LHCN-M2 (cell line): ENCODE measurements around the gene LTBR. TPM values are rescaled to one million over a fixed set of nuclear protein-coding genes. Genes with fewer than 3 reads are reported as not detected.

Experiments
- DNase-seq: peaks from one replicate; pipeline ENCODE4 v3.0.0-alpha.2; 2012; ENCODE audit warnings: low read depth
- total RNA-seq: library from RNA; depleted of rRNA; stranded (reverse); fragments of >200 nt; gene quantifications from 2 replicates; pipeline ENCODE4 v1.2.3, GENCODE V29; 2014

LTBR gene
- total RNA-seq, 1 experiment from 2014 or later = 152 TPM

- DNase-seq = no peak
These were observed 15.7 kb upstream of the LTBR start for GRCh38 chr12:6367969-6368892.

DNA sequence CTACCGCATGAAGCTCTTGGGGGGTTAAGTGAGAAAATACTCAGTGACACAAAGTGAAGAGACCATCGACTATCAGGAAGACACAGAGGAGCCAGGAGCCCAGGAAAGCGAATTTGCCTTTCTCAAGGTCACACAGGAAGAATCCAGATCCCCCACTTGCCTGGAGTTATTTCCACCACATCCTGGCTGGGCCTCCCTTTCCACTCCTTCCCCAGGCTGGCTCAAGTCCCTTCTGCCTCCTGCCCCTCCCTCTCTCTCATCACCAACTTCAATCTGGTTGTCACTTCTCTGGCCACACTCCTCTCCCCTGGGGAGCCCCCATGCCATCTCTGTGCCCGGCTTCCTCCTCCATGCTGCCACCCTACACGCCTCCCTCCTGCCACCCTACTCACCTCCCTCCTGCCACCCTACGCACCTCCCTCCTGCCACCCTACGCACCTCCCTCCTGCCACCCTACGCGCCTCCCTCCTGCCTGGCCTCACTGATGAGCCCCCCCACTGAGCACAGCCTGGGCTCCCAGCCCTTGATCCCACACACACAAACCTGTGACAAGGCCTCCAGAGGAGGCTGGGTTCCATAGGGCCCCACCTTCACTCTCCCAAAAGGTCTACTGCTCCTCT lies 14.9 kb upstream of the LTBR start:
- DNase-seq = no peak

DNA sequence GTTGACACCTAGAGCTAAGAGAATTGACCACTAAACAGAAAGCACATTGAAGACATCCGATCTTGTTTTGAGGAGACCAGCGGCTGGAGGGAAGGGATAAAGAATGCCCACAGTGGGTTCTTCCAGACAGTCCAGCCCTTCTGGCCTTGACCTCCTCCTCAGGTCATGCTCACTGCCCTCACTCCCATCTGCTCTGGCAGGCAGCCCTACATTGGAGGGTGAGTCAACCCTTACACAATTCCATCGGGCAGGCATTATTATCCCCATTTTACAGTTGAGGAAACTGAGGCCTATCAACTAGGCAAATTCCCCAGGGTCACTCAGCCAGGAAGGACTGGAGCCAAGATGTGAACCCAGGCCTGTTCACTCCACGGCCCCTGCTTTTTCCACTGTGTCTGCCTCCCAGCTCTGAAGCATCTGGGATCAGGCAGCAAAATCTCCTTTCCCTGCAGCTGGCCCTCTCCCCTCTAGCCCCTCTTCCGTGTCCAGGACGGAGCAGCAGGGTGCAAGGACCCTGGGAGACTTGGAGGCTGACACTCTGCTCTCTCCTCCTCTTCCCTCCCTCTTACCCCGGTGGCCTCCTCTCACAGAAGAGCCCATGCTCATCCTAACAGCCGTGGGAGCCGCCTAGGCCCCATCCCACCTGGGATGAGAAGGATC lies 13.9 kb upstream of the LTBR start:
- DNase-seq = peak; percentile 48

DNA sequence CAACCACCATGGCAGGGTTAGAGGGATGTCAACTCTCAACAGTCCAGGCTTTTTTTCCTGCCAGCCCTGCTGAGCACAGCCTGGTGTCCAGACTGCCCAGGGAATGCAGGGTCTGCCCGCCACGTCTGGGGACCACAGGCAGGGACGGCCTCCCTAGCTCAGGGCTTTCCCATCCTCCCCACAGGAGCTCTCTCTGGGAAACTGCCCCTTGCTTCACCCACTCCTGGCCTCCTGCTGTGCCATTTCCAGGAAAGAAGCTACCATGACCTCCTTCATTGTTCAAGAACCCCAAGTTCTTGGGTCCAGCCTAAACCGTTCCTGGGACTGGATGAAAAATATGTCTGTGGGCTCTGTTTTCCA lies 13.4 kb upstream of the LTBR start:
- DNase-seq = no peak

GRCh38 chr12:6370994-6371754 lies 12.8 kb upstream of the LTBR start:
- DNase-seq = peak; percentile 39

GRCh38 chr12:6372403-6373003 lies 11.5 kb upstream of the LTBR start:
- DNase-seq = peak; percentile 94

DNA sequence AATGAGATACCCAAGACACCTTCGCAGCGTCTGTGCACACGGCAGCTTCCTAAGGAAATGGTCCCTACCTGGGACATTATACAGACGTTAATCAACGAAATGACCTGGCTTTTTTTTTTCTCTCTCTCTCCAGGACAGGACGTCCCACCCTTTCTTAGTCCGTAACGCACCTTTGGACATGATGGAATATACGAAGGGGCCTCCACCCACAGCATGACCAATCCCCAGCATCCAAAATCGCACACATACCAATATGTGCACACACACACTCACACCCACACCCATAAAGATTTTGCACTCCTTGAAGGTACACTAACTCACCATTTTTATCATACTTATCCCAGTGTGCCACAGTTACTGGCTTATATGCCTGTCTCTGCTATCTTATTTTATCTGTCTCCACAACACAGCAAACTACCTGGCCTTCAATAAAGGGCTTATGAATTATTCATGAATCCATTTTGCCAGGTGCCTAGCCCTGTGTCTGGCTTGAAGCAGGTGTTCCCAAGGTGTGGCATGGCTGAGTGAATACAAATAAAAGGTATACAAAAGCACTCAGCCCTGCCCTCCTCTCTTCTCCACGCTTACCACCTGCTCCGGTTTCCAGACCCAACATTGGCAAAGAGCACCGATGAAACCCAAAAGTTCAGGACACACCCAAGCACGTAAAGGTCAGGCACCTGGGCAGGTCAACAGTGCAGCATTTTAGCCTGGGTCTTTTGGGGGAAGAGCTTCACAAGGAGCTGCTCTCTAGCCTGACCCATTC lies 10.8 kb upstream of the LTBR start:
- no peak for DNase-seq

DNA sequence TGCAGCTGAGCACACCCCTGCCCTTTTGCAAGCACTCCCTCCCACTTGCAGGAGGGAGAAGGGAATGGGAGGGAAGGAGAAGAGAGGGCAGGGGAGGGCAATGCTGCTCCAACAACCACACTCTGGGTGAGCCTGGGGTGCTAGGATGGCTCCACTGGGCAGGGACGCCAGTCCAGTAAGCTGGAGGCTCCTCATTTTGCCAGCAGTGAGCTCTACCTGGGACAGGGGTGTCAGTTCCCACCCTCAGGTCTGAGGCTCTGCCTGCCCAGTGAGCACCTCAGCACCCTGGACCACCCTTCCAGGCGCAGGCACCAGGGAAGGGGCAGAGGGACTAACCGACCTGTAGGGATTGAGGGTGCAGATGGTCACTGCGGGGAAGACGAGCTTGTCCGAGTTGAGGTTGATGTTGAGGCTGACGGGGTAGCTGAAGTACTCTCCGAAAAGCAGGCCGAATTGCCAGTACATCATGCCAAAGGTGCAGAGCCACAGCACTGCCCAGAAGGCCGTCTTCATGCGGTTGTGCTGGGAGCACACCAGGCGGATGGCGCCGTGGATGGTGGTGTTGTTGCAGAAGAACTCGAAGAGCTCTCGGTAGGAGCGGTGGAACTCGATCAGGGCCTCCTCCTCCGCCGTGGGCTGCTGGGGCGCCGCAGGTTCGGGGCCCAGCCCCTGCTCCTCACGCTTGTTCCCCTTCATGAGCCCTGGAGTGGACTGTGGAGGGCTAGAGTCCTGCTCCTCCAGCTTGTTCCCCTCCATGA lies 9.8 kb upstream of the LTBR start:
- DNase-seq = no peak

GRCh38 chr12:6374786-6375160 lies 9.2 kb upstream of the LTBR start:
- no peak for DNase-seq

- no peak for DNase-seq
These were observed 8.5 kb upstream of the LTBR start, which contains the start of gene SCNN1A for GRCh38 chr12:6375269-6376078. Gene SCNN1A (minus strand): TSS chr12:6375563. CDS start chr12:6374783, 780 bp downstream.

DNA sequence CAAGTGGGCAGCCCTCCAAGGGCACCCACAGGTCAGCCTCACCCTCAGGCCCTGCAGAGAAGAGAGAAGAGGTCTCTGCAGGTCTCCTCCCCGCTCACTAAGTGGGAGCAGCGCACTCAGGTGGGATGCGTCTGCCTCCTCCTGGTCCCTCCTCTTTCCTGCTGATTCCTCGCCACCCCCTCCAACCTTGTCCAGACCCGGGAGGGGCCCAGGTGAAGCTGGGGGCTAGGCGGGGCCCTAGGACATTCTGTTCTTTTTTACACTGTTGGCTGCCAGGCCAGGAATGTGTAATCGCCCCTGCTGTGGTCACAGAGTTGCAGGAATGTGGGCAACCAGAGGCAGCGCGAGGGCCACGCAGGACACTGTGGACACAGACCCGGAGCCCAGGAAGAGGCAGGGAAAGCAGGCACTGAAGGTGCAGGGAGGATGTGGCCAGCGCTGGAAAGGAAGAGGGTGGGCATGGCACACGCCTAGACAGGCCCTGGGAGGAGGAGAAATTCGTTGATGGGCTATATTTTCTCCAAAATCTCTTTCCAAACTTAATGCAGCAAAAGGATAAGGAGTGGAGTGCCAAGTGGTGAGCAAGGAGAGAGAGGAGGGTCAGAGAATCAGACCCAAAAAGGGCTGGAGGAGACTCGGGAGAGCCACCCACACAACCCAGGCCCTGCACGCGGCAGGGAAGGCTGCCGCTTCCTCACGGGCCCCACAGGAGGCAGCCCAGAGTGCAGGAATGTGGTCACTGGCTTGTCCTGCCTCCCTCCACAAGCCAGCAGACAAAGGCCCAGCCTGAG lies 7.7 kb upstream of the LTBR start:
- DNase-seq = peak; percentile 84

- no peak for DNase-seq
These were observed 6.9 kb upstream of the LTBR start for GRCh38 chr12:6376870-6377666.

DNA sequence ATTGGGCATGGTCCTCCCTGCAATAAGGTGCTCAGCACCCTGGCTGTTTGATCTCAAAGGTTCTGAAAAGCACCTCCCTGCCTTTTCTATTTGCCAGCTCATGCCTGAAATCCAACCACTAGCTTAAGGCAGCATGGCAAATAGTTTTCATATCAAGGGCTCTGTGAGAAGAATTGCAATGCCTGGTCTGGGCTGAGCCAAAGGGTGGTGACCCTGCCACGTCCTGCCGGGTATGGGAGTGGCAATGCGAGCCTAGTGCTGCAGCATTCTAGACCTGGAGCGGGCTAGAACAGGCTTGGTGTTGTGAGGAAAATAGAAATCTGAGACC lies 6.3 kb upstream of the LTBR start:
- peak; percentile 76 for DNase-seq

DNA sequence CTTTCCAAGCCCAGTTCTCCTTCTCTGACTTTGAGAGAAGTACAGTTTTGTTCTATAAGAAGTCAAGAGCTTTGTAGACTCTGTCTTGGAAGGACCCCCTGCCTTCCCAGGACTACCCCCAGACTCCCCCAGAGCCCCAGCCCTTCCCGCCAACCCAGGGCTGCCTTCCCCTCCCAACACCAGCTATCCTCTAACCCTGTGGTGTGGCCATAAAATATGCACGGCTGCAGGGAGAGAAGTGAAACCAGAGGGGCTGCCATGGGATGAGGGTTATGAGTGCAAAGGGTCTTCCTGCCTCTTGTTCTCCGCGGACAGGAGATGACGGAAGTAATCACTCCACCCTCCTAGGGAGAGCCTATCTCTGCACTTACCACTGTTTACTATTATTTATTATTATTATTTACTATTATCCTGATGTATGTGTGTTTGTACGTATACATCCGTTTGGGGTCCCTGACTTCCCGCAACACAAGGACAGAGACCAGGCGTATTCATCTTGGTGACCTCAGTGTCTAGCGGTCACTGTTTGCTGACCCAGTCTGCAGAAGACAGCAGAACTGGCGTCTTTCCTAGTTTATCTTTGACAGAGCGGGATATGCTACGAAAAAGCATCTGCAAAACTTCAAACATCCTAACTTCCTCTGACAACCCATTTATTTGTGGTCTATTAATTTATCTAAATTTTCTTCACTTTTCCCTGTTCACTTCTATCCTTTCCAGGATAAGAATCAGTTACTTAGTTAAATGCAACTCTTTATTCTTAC lies 5.1 kb upstream of the LTBR start:
- no peak for DNase-seq

DNA sequence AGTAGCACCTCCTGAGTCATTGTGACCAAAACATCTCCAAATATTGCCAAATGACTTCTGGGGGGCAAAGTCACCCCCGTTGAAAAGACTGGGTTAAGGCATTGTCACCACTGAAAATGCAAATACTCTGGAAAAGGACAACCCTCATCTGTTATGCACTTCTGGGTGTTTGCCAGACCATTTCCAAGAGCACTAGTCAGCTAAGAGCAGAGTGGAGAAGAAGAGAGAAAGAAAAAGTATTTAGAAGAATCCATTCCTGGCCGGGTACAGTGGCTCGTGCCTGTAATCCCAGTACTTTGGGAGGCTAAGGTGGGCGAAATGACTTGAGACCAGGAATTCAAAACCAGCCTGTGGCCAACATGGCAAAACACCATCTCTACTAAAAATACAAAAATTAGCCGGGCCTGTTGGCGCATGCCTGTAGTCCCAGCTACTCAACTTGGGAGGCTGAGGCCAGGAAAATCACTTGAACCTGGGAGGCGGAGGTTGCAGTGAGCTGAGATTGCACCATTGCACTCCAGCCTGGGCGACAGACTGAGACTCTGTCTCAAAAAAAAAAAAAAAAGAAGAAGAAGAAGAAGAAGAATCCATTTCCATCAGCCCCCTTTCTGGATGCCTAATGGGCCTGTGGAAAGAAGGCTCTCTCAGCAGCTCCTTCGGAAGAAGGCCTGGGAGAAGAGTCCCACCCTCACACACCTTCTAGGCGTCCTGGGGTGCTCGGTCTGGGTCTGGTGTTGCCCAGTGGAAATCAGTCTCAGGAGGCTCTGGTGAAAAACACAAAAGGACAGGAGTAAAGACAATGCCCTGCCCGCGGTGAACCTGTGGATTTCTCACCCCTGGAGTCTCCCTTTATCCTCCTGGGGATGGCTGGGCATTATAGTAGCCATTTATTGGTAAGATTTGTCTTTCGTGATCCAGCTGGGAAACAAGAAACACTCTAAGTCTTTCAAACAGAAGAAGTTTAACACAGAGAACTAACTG lies 3.5 kb upstream of the LTBR start:
- no peak for DNase-seq
